ENCODE measurements around the gene RPGRIP1L.

DNA sequence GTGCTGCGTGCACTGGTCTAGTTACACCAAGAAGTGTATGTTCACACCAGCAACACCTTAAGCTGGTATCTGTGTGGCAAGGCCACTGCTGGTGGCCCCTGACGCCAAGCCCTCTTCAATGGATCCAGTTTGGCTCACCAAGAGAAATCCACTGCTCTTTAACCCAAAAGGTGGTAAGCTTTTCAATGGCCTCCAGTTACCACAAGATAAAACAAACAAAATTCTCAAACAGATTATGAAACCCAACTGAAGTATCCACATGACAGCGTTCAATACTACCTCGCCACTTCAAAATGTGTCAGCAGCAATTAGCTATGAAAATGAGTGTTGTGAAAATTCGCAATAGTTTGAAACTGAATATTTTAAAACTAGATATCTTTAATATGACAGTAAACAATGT is 104.1 kb downstream of the RPGRIP1L start:
- TF ChIP-seq, protein P1, sequence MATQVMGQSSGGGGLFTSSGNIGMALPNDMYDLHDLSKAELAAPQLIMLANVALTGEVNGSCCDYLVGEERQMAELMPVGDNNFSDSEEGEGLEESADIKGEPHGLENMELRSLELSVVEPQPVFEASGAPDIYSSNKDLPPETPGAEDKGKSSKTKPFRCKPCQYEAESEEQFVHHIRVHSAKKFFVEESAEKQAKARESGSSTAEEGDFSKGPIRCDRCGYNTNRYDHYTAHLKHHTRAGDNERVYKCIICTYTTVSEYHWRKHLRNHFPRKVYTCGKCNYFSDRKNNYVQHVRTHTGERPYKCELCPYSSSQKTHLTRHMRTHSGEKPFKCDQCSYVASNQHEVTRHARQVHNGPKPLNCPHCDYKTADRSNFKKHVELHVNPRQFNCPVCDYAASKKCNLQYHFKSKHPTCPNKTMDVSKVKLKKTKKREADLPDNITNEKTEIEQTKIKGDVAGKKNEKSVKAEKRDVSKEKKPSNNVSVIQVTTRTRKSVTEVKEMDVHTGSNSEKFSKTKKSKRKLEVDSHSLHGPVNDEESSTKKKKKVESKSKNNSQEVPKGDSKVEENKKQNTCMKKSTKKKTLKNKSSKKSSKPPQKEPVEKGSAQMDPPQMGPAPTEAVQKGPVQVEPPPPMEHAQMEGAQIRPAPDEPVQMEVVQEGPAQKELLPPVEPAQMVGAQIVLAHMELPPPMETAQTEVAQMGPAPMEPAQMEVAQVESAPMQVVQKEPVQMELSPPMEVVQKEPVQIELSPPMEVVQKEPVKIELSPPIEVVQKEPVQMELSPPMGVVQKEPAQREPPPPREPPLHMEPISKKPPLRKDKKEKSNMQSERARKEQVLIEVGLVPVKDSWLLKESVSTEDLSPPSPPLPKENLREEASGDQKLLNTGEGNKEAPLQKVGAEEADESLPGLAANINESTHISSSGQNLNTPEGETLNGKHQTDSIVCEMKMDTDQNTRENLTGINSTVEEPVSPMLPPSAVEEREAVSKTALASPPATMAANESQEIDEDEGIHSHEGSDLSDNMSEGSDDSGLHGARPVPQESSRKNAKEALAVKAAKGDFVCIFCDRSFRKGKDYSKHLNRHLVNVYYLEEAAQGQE (IDR thresholded peaks at IDR 0.05; ENCODE audit: insufficient replicate concordance, low read depth): no peak
- no peak for TF ChIP-seq CTCF (IDR thresholded peaks at IDR 0.05; ENCODE audit: insufficient read depth, low read length)
- TF ChIP-seq POLR2AphosphoS5 (IDR thresholded peaks at IDR 0.05; ENCODE audit: low read depth): no peak
